Measurements from ENCODE around the gene EZH1. TPM values are rescaled to one million over a fixed set of nuclear protein-coding genes. Genes with fewer than 3 reads are reported as not detected.
A peak's percentile ranks its signal among the peaks of the same experiment; 100 is the strongest.

EZH1 gene
- total and polyA plus RNA-seq, 10 of the 15 experiments (the other 5 are each of a cell fraction or from before 2014, with no cell fraction given) = 6.1 to 43.3 (median 16.8) TPM

DNA sequence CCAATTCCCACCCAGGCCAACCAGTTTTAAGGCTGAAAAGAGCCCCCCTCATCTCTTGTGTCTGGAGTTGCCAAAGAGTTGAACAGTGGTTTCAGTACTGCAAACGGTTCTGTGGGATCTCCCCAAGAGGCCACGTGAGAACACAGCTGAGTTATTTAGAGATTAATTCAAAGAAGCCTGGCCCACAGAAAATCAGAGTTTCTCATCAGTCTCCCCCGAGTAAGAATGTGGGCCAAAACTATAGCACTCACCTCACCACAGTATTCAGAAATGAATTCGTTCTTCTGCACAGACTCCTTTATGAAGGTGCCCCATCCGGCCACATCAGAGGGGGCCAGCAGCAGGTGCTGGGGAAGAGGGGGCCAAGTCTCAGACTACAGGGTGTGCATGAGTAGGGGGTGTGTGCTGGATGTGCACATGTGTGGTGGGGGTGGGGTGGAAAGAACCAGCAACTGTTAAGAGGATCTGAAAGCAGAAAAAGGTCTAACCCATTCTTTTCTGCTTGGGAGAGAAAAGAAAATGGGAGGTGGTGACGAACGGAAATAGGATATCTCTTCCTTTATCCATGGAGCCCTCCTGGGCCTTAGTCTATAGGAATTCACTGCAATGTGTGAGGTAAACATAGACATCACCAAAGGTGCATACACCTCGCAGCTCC is 39.9 kb downstream of the EZH1 start (continued):
- TF ChIP-seq, protein P1, sequence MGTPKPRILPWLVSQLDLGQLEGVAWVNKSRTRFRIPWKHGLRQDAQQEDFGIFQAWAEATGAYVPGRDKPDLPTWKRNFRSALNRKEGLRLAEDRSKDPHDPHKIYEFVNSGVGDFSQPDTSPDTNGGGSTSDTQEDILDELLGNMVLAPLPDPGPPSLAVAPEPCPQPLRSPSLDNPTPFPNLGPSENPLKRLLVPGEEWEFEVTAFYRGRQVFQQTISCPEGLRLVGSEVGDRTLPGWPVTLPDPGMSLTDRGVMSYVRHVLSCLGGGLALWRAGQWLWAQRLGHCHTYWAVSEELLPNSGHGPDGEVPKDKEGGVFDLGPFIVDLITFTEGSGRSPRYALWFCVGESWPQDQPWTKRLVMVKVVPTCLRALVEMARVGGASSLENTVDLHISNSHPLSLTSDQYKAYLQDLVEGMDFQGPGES (IDR thresholded peaks at IDR 0.05) = no peak
- TF ChIP-seq TARDBP (IDR thresholded peaks at IDR 0.05; ENCODE audit: borderline replicate concordance) (peak; percentile 59; the same call in 1 of the 2 replicates), DPF2 (IDR thresholded peaks at IDR 0.05) (peak; percentile 97), SRF (IDR thresholded peaks at IDR 0.05; ENCODE audit: low read depth in 2 of 2, low read length in 2 of 2) (0 out of 4 replicates have a peak, but pooled peaks of 1 of the 2 experiments have one; percentile 19), CHD4 (IDR thresholded peaks at IDR 0.05) (0 out of 2 replicates have a peak, but pooled peaks have one; percentile 28), PML (IDR thresholded peaks at IDR 0.05; ENCODE audit: low read length) (peak; percentile 80; the same call in 1 of the 2 replicates), GATAD2B (conservative IDR thresholded peaks at IDR 0.05; ENCODE audit: low read depth) (peak; percentile 81; the same call in 1 of the 2 replicates), POU2F2 (IDR thresholded peaks at IDR 0.05; ENCODE audit: borderline replicate concordance, low read depth, low read length) (peak; percentile 87; the same call in 2 of the 3 replicates), ELK1 (IDR thresholded peaks at IDR 0.05; ENCODE audit: low read depth, low read length) (no peak), JUND (IDR thresholded peaks at IDR 0.05; ENCODE audit: low read depth, low read length) (peak; percentile 56), IRF4 (IDR thresholded peaks at IDR 0.05; ENCODE audit: low read depth, low read length) (peak; percentile 95), CHD1 (IDR thresholded peaks at IDR 0.05; ENCODE audit: low read depth, low read length) (no peak), SMARCA5 (IDR thresholded peaks at IDR 0.05) (peak; percentile 63; the same call in 1 of the 2 replicates), ZZZ3 (IDR thresholded peaks at IDR 0.05; ENCODE audit: control insufficient read depth, insufficient read length, low read depth) (no peak), KLF5 (IDR thresholded peaks at IDR 0.05; ENCODE audit: partially characterized antibody) (peak; percentile 69), CHD2 (IDR thresholded peaks at IDR 0.05; ENCODE audit: borderline replicate concordance, low read depth, low read length) (peak; percentile 87), NRF1 (conservative IDR thresholded peaks at IDR 0.05; ENCODE audit: low read depth, low read length) (no peak), FOXM1 (IDR thresholded peaks at IDR 0.05; ENCODE audit: low read depth, low read length) (peak; percentile 100), HDAC6 (IDR thresholded peaks at IDR 0.05; ENCODE audit: unreplicated experiment) (no peak), KDM1A (IDR thresholded peaks at IDR 0.05; ENCODE audit: borderline replicate concordance) (no peak), ZNF274 (IDR thresholded peaks at IDR 0.05; ENCODE audit: insufficient read depth, insufficient read length) (no peak), ZNF687 (IDR thresholded peaks at IDR 0.05) (0 out of 2 replicates have a peak, but pooled peaks have one; percentile 19)
- TF ChIP-seq, protein P2, sequence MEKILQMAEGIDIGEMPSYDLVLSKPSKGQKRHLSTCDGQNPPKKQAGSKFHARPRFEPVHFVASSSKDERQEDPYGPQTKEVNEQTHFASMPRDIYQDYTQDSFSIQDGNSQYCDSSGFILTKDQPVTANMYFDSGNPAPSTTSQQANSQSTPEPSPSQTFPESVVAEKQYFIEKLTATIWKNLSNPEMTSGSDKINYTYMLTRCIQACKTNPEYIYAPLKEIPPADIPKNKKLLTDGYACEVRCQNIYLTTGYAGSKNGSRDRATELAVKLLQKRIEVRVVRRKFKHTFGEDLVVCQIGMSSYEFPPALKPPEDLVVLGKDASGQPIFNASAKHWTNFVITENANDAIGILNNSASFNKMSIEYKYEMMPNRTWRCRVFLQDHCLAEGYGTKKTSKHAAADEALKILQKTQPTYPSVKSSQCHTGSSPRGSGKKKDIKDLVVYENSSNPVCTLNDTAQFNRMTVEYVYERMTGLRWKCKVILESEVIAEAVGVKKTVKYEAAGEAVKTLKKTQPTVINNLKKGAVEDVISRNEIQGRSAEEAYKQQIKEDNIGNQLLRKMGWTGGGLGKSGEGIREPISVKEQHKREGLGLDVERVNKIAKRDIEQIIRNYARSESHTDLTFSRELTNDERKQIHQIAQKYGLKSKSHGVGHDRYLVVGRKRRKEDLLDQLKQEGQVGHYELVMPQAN (conservative IDR thresholded peaks at IDR 0.05) = no peak; the same call in 1 of the 2 replicates

All from GM12878 (cell line).